Subcutaneous adipose tissue (tissue), 4 donors: ENCODE results near the gene CCSER2. TPM values are rescaled to one million over a fixed set of nuclear protein-coding genes. Genes with fewer than 3 reads are reported as not detected.

Experiments used
- CTCF ChIP-seq: fragments of 450-650 bp; IDR thresholded peaks from one replicate; pipeline ENCODE4 v1.5.1; 2016; ENCODE audit warnings: low read depth, mild to moderate bottlenecking, control low read depth, antibody characterized with exemption, moderate library complexity
- total RNA-seq, 4 donors: library from RNA; depleted of rRNA; stranded (reverse); fragments of >200 nt; gene quantifications; one replicate each; pipeline ENCODE4 v1.1.0, GENCODE V29; 2016

The CCSER2 gene
- total RNA-seq, 4 donors from 2014 or later, result 43.7 to 63.9 (median 58.1) TPM

GRCh38 chr10:84493361-84493760 lies 165.0 kb downstream of the CCSER2 start:
- TF ChIP-seq CTCF, result no peak

- TF ChIP-seq CTCF, result no peak
Observed at GRCh38 chr10:84493951-84494848, 165.8 kb downstream of the CCSER2 start.

- no peak for TF ChIP-seq CTCF
Observed at GRCh38 chr10:84494849-84495180, 166.4 kb downstream of the CCSER2 start.

- TF ChIP-seq CTCF, result no peak
Observed at GRCh38 chr10:84497978-84498377, 169.6 kb downstream of the CCSER2 start.

GRCh38 chr10:84499846-84500245 lies 171.5 kb downstream of the CCSER2 start:
- no peak for TF ChIP-seq CTCF

GRCh38 chr10:84510121-84510520 lies 181.7 kb downstream of the CCSER2 start:
- TF ChIP-seq CTCF, result no peak

GRCh38 chr10:84511106-84511505 lies 182.7 kb downstream of the CCSER2 start:
- TF ChIP-seq CTCF, result no peak
